Small intestine (tissue), 7 donors: ENCODE data around the gene ELOVL6. TPM values are rescaled to one million over a fixed set of nuclear protein-coding genes. Genes with fewer than 3 reads are reported as not detected.

ENCODE experiments used
- DNase-seq, 2 donors: peaks; one replicate each; pipeline versions ENCODE4 v3.0.0 to v3.0.0-alpha.2; 2013
- FAIRE-seq: peaks from 2 replicates; lab custom pipeline; 2012; peaks lifted over from hg19 to GRCh38; lab: Jason Lieb, UNC
- H3K27ac ChIP-seq, 3 donors: one replicate each; pipeline ENCODE4 v1.5.1; 2013; ENCODE audit warnings: low read length in 2 of 3, mild to moderate bottlenecking in 2 of 3, control low read depth in 1 of 3, inconsistent platforms in 1 of 3, low read depth in 1 of 3, moderate library complexity in 1 of 3
- H3K27me3 ChIP-seq, 3 donors: one replicate each; pipeline ENCODE4 v1.6.1; 2013; ENCODE audit warnings: low read length in 3 of 3, inconsistent platforms in 1 of 3; ENCODE audit not compliant: control insufficient read depth in 3 of 3, insufficient read depth in 3 of 3
- H3K36me3 ChIP-seq, 3 donors: one replicate each; pipeline ENCODE4 v1.6.1; 2013; ENCODE audit warnings: low read length in 3 of 3, inconsistent platforms in 1 of 3, low read depth in 1 of 3, mild to moderate bottlenecking in 1 of 3, moderate library complexity in 1 of 3; ENCODE audit not compliant: control insufficient read depth in 3 of 3, insufficient read depth in 2 of 3
- H3K4me1 ChIP-seq, 3 donors: one replicate each; pipeline ENCODE4 v1.6.1; 2013; ENCODE audit warnings: low read length in 2 of 3, inconsistent platforms in 1 of 3, low read depth in 1 of 3, mild to moderate bottlenecking in 1 of 3, moderate library complexity in 1 of 3; ENCODE audit not compliant: control insufficient read depth in 3 of 3, insufficient read depth in 2 of 3
- H3K4me3 ChIP-seq, 3 donors: one replicate each; pipeline ENCODE4 v1.5.1; 2013; ENCODE audit warnings: low read length in 3 of 3, control low read depth in 1 of 3, inconsistent platforms in 1 of 3, low read depth in 1 of 3, mild to moderate bottlenecking in 1 of 3, moderate library complexity in 1 of 3
- H3K9me3 ChIP-seq, 2 donors: one replicate each; pipeline ENCODE4 v1.6.1; 2013; ENCODE audit warnings: low read depth in 1 of 2, low read length in 1 of 2; ENCODE audit not compliant: control insufficient read depth in 2 of 2, insufficient read depth in 1 of 2
- WGBS, 3 donors: extraction: QIAGEN DNeasy Blood & Tissue Kit; methylation state at CpG; one replicate each; pipeline ENCODE4 v1.1.7; 2013; 5-methylcytosine and 5-hydroxymethylcytosine counted together
- polyA plus RNA-seq, 4 donors: library from polyadenylated mRNA; stranded (reverse) in 3 of 4; unstranded in 1 of 4; fragments of 200-250 nt in 3 of 4; fragments of 120-200 nt in 1 of 4; gene quantifications; one replicate each; pipeline versions ENCODE4 v1.2.1 to v1.2.3, GENCODE V29; 2013
- donor health status: healthy with polysubstance abuse.
- donor health status: control.
- donor health status: control.
- donor health status: Bipolar disorder and iron deficiency.
- donor health status: healthy.

The ELOVL6 gene
- polyA plus RNA-seq, 4 donors: 2.7 to 19.1 (median 5.2) TPM

DNA sequence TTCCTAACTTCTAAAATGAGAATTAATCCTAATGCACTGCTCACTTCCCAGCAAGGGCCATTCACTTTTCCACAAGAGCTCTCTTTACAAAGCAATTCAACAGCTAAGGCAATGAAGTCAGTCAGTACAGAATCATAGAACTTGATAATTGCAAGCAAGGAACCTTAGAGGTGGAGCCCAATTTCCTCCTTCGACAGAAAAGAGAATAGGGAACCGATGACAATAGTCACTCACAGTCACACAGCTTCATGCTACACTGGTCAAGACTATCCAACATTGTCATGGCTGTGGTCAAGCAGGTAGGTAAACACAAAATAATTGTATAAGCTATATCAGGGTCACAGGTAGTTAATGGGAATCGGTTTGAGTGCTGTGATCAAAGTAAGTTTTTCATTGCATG is 90.0 kb downstream of the ELOVL6 start:
- H3K36me3 ChIP-seq: peaks cover 0 to 4% (median 2%) of the 10 kb centered on the region in 3 donors
- DNase-seq (no peak), FAIRE-seq (no peak)
- peaks cover 0 to 8% (median 0%) of the 10 kb centered on the region in 3 donors for H3K4me1 ChIP-seq
- H3K9me3 ChIP-seq: no peaks in the 10 kb centered on the region
- WGBS, 3 donors: 88 to 93% (median 89%) methylated on average over 3 of the region's 3 CpGs
- H3K27me3 ChIP-seq: no peaks in the 10 kb centered on the region
- no peak overlapping the region for H3K27ac ChIP-seq
- no peak overlapping the region for H3K4me3 ChIP-seq

DNA sequence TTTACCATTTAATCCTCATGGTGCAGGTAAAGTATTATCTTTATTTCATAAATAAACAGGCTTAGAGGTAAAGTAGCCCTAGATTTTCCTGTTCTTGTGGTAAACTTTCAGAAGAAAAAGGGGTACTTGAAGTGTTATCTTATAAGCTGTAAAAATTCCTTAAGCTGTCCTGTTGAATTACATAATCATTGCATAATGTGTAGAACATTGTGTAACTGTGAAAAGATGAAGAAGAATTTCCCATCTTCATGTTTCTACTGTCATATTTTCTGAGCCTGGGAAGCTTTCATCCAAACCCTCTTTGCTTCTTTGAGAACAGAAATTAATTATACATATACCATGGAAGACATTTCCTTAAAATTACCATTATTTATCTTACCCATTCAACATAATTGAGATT is 90.5 kb downstream of the ELOVL6 start:
- DNase-seq (peak in 1 of 2 donors; percentile 37), FAIRE-seq (no peak)
- H3K27ac ChIP-seq: no peak overlapping the region
- peaks cover 0 to 4% (median 2%) of the 10 kb centered on the region in 3 donors for H3K36me3 ChIP-seq
- H3K4me1 ChIP-seq: peaks cover 0 to 8% (median 0%) of the 10 kb centered on the region in 3 donors
- H3K9me3 ChIP-seq: no peaks in the 10 kb centered on the region
- no peaks in the 10 kb centered on the region for H3K27me3 ChIP-seq
- H3K4me3 ChIP-seq: no peak overlapping the region

DNA sequence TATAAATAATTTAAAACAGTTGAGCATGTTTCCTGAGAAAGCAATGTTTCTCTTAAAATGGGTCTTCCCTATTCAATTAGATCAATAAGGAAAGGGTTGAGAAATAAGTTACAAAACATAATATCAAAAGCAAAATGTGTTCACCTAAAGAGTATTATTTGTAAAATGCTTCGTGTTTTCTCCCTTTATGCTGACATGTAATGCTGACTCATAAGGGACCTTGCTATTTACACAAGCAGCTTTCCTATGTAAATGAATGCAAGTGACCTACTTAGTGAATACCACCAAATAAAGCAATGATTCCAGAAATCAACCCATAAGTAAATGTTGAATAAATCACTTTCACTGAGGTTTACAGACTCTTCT is 91.5 kb downstream of the ELOVL6 start:
- DNase-seq (peak; percentile 33 to 51), FAIRE-seq (no peak)
- Histone ChIP-seq H3K9me3 (no peaks in the 10 kb centered on the region), H3K4me1 (peaks cover 0 to 8% (median 0%) of the 10 kb centered on the region in 3 donors), H3K27ac (no peak overlapping the region), H3K36me3 (peaks cover 0 to 4% (median 2%) of the 10 kb centered on the region in 3 donors), H3K4me3 (no peak overlapping the region), H3K27me3 (no peaks in the 10 kb centered on the region)
- 15 to 41% (median 22%) methylated on average over 1 of the region's 1 CpG for WGBS, 3 donors

DNA sequence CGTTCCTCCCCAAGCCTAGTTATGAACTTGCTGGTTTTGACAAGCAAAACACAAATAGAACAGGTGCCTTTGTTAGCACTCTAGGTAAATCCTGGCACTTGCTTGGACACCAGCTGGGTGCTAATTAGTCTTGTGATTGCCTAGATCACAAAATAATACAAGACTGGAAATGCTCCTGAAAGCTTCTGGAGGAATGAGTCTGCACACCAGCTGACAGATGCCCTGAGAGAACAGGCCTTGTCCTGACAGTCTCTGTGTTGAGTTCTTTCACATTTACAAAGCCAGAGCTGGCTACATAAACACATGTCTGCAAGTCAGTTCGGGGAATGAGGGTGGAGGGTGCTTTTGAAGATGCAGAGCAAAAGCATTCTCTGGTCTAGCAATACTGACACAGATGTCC is 93.8 kb downstream of the ELOVL6 start:
- DNase-seq: no peak
- no peak for FAIRE-seq
- no peak overlapping the region for H3K4me3 ChIP-seq
- H3K27me3 ChIP-seq: no peaks in the 10 kb centered on the region
- peaks cover 0 to 4% (median 2%) of the 10 kb centered on the region in 3 donors for H3K36me3 ChIP-seq
- 72 to 93% (median 83%) methylated on average over 2 of the region's 2 CpGs for WGBS, 3 donors
- no peak overlapping the region for H3K27ac ChIP-seq
- no peaks in the 10 kb centered on the region for H3K9me3 ChIP-seq
- peaks cover 0 to 8% (median 0%) of the 10 kb centered on the region in 3 donors for H3K4me1 ChIP-seq

DNA sequence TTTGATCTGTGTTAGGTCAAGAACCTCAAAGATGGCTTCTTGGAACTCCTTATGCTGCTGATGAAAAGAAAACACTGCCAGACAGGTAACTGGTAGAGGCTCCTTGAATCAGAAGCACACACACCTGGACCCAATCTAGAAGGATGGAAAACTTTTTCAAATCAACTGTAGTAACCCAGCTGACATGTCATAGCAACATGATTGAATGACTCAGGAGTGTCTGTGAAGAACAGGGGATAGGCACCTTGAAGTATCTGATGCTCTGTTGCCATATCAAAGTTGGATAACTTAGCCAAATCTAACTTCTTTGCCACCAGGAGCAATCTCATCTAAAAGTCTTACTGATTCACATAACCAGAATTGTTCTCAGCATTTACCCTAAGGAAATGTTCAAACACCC is 98.8 kb downstream of the ELOVL6 start:
- Histone ChIP-seq H3K4me1 (no peaks in the 10 kb centered on the region), H3K9me3 (no peaks in the 10 kb centered on the region), H3K27ac (no peak overlapping the region), H3K4me3 (no peak overlapping the region), H3K27me3 (no peaks in the 10 kb centered on the region), H3K36me3 (peaks cover 0 to under 1% (median 0%) of the 10 kb centered on the region in 3 donors)
- FAIRE-seq (no peak), DNase-seq (no peak)

DNA sequence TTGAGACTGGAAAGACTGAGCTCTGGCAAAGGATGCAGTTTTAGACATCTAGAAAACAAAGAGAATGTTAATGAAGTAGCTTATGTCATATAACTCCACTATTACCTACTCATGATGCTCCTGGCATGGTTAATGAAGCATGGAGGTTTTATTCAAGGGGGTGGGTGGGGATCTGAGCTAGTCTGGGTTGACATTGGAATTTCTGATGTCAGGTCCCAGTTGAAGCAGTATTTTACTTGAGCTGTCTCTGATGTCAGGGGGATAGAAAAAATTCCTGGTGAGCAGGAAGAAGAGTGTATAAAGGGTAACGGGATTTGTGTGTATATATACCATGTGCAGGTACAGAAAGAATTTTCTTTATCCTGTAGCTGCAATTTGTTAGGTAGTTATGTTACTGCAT is 102.0 kb downstream of the ELOVL6 start:
- no peaks in the 10 kb centered on the region for H3K4me1 ChIP-seq
- WGBS, 3 donors: 93 to 100% (median 100%) methylated on average over 1 of the region's 1 CpG
- FAIRE-seq (no peak), DNase-seq (no peak)
- H3K27me3 ChIP-seq: no peaks in the 10 kb centered on the region
- H3K4me3 ChIP-seq: no peak overlapping the region
- H3K9me3 ChIP-seq: no peaks in the 10 kb centered on the region
- no peak overlapping the region for H3K27ac ChIP-seq
- H3K36me3 ChIP-seq: no peaks in the 10 kb centered on the region

DNA sequence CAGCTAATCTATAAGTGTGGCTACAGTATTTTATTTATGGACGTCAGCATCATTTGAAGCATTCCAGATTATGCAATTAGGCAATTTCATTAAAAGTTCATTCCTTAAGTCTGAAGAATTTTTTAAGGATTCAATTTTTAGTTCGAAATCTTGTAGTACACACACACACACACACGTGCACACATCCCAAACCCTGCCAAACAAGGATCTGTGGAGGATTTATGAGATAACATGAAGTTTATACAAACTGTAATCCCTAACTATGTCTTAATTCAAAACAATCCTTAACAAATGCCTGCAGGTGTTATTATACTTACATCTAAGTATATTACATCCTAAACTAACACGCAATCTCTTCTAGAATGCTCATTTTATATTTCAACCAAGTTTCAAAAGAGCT is 105.8 kb downstream of the ELOVL6 start:
- DNase-seq (no peak), FAIRE-seq (no peak)
- H3K9me3 ChIP-seq: no peaks in the 10 kb centered on the region
- H3K27me3 ChIP-seq: no peaks in the 10 kb centered on the region
- H3K4me3 ChIP-seq: no peak overlapping the region
- H3K4me1 ChIP-seq: peaks cover 1 to 3% (median 2%) of the 10 kb centered on the region in 3 donors
- H3K27ac ChIP-seq: no peak overlapping the region
- H3K36me3 ChIP-seq: no peaks in the 10 kb centered on the region
- WGBS, 3 donors: 87 to 93% (median 90%) methylated on average over 4 of the region's 4 CpGs

DNA sequence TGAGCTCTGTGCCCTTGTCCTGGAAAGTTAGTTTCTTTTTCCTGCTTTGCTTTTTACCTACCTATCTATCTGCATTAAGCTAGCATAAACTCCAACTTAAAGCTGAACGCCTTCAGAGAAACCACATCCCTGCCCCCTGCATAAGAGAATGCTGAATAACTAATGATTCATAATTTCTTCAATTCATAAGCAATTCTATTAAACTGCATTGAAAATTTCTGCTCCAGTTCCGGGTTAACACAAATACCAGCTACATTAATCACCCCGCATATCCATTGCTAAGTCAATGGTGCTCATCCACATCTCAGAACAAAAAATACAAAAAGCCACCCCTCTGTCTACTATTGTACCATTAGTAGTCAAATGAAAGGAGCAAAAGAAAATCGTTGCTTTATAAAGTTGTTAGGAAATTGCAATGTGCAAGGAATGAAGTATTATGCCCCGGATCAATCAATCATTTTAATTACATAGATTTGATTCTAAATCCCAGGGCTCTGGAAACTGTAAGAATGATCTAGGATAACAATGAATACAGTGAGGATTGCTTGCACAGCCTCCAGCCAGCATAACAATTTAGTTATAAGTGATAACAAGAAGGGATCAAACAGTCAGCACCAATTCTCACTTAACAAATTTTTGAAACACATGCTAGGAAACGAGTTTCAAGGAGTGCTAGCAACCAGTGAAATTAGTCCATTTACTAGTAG is 106.8 kb downstream of the ELOVL6 start:
- no peak overlapping the region for H3K4me3 ChIP-seq
- no peaks in the 10 kb centered on the region for H3K9me3 ChIP-seq
- H3K27me3 ChIP-seq: no peaks in the 10 kb centered on the region
- no peak for DNase-seq
- H3K4me1 ChIP-seq: peaks cover 1 to 12% (median 2%) of the 10 kb centered on the region in 3 donors
- no peaks in the 10 kb centered on the region for H3K36me3 ChIP-seq
- H3K27ac ChIP-seq: no peak overlapping the region
- FAIRE-seq: no peak
- 69 to 77% (median 72%) methylated on average over 6 of the region's 6 CpGs for WGBS, 3 donors

DNA sequence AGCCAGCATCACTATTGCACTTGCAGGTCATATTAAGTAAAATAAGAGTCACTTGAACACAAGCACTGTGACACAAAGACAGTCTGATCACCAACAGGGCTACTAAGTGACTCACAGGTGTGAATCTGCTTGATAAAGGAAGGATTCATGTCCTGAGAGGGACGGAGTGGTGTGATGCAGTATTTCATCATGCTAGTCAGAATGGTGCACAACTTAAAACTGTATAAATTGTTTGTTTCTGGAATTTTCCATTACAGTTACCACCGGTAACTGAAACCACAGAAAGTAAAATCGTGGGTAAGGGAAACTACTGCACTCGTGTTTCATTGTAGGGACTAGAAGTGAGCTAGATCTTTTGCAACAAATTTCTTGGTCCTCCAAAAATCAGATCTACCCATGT is 109.7 kb downstream of the ELOVL6 start:
- H3K36me3 ChIP-seq: no peaks in the 10 kb centered on the region
- 59 to 82% (median 71%) methylated on average over 4 of the region's 4 CpGs for WGBS, 3 donors
- DNase-seq (no peak), FAIRE-seq (no peak)
- H3K4me1 ChIP-seq: peaks cover 1 to 27% (median 2%) of the 10 kb centered on the region in 3 donors
- H3K27me3 ChIP-seq: no peaks in the 10 kb centered on the region
- no peak overlapping the region for H3K27ac ChIP-seq
- no peak overlapping the region for H3K4me3 ChIP-seq
- no peaks in the 10 kb centered on the region for H3K9me3 ChIP-seq
